HCT116 (cell line): ENCODE data around the gene ATRN.

Experiments
- CEBPB ChIP-seq: IDR thresholded peaks from 2 replicates; pipeline ENCODE4 v1.6.1; 2012; ENCODE audit warnings: low read depth
- EGR1 ChIP-seq: IDR thresholded peaks from 2 replicates; pipeline ENCODE4 v1.6.1; 2012; ENCODE audit warnings: low read depth
- EZH2phosphoT487 ChIP-seq: fragments of 200-600 bp; IDR thresholded peaks from 2 replicates; pipeline ENCODE4 v1.6.1; 2018; ENCODE audit warnings: antibody characterized with exemption, borderline replicate concordance
- POLR2A ChIP-seq: IDR thresholded peaks from 2 replicates; pipeline ENCODE4 v1.7.0; 2011; ENCODE audit warnings: borderline replicate concordance; ENCODE audit not compliant: insufficient read depth, insufficient read length; ENCODE audit errors: extremely low read depth
- POLR2AphosphoS5 ChIP-seq: IDR thresholded peaks from 2 replicates; pipeline ENCODE4 v1.6.1; 2011; ENCODE audit warnings: mild to moderate bottlenecking, low read depth, low read length, moderate library complexity
- SIN3A ChIP-seq: IDR thresholded peaks from 2 replicates; pipeline ENCODE4 v1.6.1; 2012; ENCODE audit warnings: low read depth
- TCF7L2 ChIP-seq: IDR thresholded peaks from 2 replicates; pipeline ENCODE4 v1.7.0; 2011; ENCODE audit warnings: borderline replicate concordance, inconsistent platforms; ENCODE audit not compliant: insufficient read depth, insufficient read length; ENCODE audit errors: extremely low read depth
- ZFX ChIP-seq: fragments of 450-650 bp; IDR thresholded peaks from 2 replicates; pipeline ENCODE4 v1.6.1; 2017
- ZNF274 ChIP-seq: fragments of 200-500 bp; sonication (Bioruptor generic); IDR thresholded peaks from 2 replicates; pipeline ENCODE4 v1.6.1; 2014; ENCODE audit warnings: mild to moderate bottlenecking, low read depth, low read length, inconsistent platforms
- TF ChIP-seq, protein P1 (sequence below), 3 experiments: fragments of 200-600 bp in 1 of 3; sonication (generic) in 1 of 3; IDR thresholded peaks in 2 of 3; conservative IDR thresholded peaks in 1 of 3; 2 replicates each; pipeline ENCODE4 v1.5.1; 2012 to 2017; ENCODE audit warnings: low read depth in 2 of 3, low read length in 2 of 3, antibody characterized with exemption in 1 of 3, borderline replicate concordance in 1 of 3, control low read depth in 1 of 3, mild to moderate bottlenecking in 1 of 3, mixed read lengths in 1 of 3, mixed run types in 1 of 3, moderate library complexity in 1 of 3; ENCODE audit not compliant: insufficient read depth in 1 of 3
- TF ChIP-seq, protein P2 (sequence below): IDR thresholded peaks from 2 replicates; pipeline ENCODE4 v1.6.1; 2011; ENCODE audit warnings: mild to moderate bottlenecking, low read length, moderate library complexity; ENCODE audit not compliant: insufficient replicate concordance; ENCODE audit errors: extremely low read depth
- TF ChIP-seq, protein P3 (sequence below): IDR thresholded peaks from 2 replicates; pipeline ENCODE4 v1.6.1; 2012

DNA sequence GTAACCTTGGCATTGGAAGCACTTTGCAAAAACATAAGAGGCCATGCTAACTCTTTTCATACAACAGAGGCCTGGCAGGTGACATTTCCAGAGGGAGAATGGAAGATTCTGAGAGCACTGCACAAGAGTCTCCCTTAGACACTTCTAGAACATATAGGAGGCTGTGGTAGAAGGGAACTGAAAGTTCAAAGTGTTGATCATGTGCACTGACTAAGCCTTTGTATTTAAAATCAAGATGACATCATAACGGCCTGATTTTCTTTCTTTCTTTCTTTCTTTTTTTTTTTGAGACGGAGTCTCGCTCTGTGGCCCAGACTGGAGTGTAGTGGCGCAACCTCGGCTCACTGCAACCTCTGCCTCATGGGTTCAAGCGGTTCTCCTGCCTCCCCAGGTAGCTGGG is 36.6 kb upstream of the ATRN start:
- TF ChIP-seq, protein P1, sequence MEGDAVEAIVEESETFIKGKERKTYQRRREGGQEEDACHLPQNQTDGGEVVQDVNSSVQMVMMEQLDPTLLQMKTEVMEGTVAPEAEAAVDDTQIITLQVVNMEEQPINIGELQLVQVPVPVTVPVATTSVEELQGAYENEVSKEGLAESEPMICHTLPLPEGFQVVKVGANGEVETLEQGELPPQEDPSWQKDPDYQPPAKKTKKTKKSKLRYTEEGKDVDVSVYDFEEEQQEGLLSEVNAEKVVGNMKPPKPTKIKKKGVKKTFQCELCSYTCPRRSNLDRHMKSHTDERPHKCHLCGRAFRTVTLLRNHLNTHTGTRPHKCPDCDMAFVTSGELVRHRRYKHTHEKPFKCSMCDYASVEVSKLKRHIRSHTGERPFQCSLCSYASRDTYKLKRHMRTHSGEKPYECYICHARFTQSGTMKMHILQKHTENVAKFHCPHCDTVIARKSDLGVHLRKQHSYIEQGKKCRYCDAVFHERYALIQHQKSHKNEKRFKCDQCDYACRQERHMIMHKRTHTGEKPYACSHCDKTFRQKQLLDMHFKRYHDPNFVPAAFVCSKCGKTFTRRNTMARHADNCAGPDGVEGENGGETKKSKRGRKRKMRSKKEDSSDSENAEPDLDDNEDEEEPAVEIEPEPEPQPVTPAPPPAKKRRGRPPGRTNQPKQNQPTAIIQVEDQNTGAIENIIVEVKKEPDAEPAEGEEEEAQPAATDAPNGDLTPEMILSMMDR (IDR thresholded peaks at IDR 0.05 in 2 of 3, conservative IDR thresholded peaks at IDR 0.05 in 1 of 3; ENCODE audit: borderline replicate concordance in 1 of 3, insufficient read depth in 1 of 3, low read depth in 2 of 3, low read length in 2 of 3), result no peak
- no peak for TF ChIP-seq ZFX
- TF ChIP-seq, protein P2, sequence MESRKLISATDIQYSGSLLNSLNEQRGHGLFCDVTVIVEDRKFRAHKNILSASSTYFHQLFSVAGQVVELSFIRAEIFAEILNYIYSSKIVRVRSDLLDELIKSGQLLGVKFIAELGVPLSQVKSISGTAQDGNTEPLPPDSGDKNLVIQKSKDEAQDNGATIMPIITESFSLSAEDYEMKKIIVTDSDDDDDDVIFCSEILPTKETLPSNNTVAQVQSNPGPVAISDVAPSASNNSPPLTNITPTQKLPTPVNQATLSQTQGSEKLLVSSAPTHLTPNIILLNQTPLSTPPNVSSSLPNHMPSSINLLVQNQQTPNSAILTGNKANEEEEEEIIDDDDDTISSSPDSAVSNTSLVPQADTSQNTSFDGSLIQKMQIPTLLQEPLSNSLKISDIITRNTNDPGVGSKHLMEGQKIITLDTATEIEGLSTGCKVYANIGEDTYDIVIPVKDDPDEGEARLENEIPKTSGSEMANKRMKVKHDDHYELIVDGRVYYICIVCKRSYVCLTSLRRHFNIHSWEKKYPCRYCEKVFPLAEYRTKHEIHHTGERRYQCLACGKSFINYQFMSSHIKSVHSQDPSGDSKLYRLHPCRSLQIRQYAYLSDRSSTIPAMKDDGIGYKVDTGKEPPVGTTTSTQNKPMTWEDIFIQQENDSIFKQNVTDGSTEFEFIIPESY, result no peak
- TF ChIP-seq POLR2A, result no peak
- no peak for TF ChIP-seq TCF7L2
- no peak for TF ChIP-seq ZNF274
- no peak for TF ChIP-seq EZH2phosphoT487
- TF ChIP-seq CEBPB, result no peak
- no peak for TF ChIP-seq POLR2AphosphoS5
- TF ChIP-seq SIN3A, result no peak
- TF ChIP-seq EGR1, result no peak
- TF ChIP-seq, protein P3, sequence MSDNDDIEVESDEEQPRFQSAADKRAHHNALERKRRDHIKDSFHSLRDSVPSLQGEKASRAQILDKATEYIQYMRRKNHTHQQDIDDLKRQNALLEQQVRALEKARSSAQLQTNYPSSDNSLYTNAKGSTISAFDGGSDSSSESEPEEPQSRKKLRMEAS, result no peak
